ENCODE measurements around the gene LINGO4.

DNA sequence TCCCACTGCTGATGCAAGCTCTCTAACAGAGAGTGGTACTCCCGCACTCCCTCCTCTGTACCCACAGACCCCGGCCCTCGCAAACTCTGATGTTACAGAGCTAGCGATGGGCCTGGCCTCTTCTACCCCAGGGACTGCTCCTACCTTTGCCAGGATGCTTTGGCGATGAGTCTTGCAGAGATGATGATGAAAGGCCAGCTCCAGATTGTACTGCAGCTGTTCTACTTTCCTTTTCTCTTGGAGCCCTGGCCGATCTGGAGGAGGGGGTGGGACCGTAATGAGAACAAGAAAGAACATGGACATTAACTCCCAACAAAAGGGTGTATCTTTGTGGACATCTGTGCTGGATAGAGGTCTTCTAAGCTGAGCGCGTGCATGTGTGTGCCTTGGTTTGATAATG lies 6.0 kb upstream of the LINGO4 start:
- TF ChIP-seq, protein P1, sequence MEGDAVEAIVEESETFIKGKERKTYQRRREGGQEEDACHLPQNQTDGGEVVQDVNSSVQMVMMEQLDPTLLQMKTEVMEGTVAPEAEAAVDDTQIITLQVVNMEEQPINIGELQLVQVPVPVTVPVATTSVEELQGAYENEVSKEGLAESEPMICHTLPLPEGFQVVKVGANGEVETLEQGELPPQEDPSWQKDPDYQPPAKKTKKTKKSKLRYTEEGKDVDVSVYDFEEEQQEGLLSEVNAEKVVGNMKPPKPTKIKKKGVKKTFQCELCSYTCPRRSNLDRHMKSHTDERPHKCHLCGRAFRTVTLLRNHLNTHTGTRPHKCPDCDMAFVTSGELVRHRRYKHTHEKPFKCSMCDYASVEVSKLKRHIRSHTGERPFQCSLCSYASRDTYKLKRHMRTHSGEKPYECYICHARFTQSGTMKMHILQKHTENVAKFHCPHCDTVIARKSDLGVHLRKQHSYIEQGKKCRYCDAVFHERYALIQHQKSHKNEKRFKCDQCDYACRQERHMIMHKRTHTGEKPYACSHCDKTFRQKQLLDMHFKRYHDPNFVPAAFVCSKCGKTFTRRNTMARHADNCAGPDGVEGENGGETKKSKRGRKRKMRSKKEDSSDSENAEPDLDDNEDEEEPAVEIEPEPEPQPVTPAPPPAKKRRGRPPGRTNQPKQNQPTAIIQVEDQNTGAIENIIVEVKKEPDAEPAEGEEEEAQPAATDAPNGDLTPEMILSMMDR (IDR thresholded peaks at IDR 0.05): no peak
- TF ChIP-seq POLR2A (IDR thresholded peaks at IDR 0.05): no peak
